VCaP (cell line): ENCODE results near the gene RNASE11.

Experiments used
- H3K27ac ChIP-seq: fragments of 450-650 bp; 2 replicates; pipeline ENCODE4 v1.5.1; 2017
- TF ChIP-seq, protein P1 (sequence below): fragments of 450-650 bp; conservative IDR thresholded peaks from 2 replicates; pipeline ENCODE4 v1.5.1; 2017; ENCODE audit warnings: mild to moderate bottlenecking, moderate library complexity

The RNASE11 gene

DNA sequence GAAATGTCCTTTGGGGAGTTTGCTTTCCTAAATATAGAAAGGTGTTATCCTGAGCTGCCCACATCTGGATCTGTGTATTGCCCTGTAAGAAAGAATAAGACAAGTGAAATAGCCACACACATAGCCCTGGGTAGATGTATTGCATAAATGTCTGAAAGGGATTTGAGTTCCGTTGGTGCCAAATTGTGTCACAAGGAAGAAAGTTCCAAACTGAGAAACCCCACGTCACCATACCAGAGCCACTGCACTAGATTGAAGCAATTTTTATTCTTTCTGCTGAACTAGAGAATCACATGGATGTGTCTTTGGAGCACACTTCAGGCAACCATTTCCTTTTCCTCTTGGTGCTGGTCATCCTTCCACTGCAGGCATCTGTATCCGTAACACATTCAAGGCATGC is 32.0 kb downstream of the RNASE11 start:
- TF ChIP-seq, protein P1, sequence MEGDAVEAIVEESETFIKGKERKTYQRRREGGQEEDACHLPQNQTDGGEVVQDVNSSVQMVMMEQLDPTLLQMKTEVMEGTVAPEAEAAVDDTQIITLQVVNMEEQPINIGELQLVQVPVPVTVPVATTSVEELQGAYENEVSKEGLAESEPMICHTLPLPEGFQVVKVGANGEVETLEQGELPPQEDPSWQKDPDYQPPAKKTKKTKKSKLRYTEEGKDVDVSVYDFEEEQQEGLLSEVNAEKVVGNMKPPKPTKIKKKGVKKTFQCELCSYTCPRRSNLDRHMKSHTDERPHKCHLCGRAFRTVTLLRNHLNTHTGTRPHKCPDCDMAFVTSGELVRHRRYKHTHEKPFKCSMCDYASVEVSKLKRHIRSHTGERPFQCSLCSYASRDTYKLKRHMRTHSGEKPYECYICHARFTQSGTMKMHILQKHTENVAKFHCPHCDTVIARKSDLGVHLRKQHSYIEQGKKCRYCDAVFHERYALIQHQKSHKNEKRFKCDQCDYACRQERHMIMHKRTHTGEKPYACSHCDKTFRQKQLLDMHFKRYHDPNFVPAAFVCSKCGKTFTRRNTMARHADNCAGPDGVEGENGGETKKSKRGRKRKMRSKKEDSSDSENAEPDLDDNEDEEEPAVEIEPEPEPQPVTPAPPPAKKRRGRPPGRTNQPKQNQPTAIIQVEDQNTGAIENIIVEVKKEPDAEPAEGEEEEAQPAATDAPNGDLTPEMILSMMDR: no peak
- no peak overlapping the region for H3K27ac ChIP-seq

DNA sequence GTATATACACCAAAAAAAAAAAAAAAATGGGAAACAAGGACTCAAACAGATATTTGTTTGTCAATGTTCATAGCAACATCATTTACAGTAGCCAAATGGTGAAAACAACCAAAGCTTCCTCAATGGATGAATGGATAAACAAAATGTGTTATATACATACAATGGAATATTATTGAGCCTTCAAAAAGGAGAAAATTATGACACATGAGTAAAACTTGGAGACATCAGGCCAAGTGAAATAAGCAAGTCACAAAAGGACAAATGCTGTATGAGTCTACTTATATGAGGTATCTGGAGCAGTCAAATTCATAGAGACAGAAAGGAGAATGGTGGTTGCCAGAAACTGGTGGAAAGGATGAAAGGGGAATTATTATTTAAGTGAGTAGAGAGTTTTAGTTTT is 34.8 kb downstream of the RNASE11 start:
- H3K27ac ChIP-seq: no peak overlapping the region
- TF ChIP-seq, protein P1: no peak

DNA sequence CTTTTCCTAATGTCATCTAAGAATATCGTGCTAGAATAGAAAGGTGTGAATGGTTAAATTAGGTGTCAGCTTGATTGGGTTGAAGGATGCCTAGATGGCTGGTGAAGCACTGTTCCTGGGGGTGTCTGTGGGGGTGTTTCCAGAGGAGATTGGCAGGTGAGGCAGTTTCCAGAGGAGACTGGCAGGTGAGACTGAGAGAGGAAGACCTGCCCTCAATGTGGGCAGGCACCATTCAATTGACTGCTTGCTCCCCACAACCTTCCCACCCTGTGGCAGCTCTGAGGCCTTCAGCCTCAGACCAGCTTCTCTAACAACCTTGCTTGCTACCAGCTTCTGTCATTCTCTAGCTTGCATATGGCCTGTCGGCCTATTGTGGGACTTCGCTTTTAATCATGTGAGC is 36.2 kb downstream of the RNASE11 start:
- H3K27ac ChIP-seq: no peak overlapping the region
- TF ChIP-seq, protein P1: no peak

DNA sequence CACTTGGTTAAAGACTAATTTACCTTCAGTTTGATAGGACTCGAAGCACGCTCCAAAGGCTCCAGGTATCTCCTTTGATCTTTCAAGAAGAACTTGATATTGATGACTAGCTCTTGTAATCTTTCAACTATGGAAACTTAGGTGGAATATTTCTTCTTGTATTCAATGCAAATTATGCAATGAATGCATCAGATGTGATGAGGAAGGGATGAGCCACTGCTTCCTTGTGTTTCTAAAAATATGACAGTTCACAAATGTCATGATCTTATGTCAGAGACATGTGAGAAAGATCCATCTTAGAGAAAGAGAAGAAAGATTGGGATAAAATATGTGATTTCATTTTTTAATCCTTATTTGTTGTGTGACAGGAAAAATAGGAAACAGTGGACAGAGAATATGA is 36.9 kb downstream of the RNASE11 start:
- TF ChIP-seq, protein P1: no peak
- no peak overlapping the region for H3K27ac ChIP-seq

DNA sequence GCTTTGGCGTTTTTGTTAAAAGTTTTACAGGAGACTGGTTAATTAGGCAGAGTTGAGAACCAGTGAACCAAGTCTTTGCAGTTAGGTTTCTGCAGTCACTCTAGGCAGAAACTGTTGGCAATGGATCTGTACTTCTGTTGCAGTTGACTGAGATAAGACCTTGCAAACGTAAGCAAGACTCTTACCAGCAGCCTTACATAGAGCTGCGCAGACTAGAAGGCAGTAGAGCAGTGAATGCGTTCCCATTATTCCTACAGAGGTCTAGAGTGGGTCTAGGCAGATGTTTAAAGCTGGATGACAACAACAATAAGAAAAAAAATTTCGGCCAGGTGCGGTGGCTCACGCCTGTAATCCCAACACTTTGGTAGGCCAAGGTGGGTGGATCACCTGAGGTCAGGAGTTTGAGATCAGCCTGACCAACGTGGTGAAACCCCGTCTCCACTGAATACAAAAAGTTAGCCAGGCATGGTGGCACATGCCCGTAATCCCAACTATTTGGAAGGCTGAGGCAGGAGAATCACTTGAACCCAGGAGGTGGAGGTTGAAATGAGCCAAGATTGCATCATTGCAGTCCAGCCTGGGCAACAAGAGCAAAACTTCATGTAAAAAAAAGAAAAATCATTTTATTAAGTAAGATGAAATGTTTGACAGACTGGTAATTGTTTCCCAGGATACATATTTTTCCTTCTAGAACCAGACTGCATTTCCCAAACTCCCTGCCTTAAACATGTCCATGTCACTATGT is 39.2 kb downstream of the RNASE11 start:
- H3K27ac ChIP-seq: no peak overlapping the region
- TF ChIP-seq, protein P1: no peak

DNA sequence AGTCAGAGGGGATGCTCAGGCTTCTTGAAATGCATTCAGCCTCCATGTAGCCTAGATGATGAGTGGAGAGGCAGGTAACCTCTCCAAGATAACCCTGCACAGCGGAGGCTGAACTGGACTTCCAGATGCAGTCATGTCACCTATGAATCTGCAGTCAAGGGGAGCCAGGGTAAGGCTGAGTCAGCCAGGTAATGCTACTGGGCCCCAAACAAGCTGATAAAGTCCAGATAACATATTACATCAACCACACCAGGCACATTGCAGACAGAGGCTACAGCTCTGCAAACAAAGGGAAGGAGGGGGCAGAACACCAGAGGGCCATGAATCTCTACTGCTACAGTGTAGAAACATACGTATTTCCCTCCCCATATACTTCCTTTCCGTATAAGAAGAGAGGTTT is 40.9 kb downstream of the RNASE11 start:
- H3K27ac ChIP-seq: no peak overlapping the region
- TF ChIP-seq, protein P1: no peak

DNA sequence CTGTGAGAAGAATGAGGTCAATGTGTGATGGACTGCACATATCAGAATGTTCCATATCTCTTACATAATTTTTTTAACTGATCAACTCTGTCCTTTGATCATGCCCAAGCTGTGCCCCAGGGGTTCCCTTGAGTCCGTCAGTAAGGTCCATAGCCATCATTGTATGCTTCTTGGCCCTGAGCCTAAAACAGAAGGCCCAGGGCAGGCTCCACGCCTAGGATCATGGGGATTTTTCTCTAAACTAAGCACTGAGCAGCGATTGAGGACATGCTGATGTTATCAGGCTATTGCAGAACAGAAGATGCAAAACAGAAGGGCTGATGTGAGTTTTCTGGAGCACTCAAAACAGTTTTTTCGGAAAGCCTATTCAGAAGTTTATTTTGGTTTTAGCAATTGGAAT is 47.9 kb downstream of the RNASE11 start:
- TF ChIP-seq, protein P1: no peak
- no peak overlapping the region for H3K27ac ChIP-seq
